HCT116 (cell line): ENCODE data around the gene CRIP1.

ENCODE experiments used
- POLR2AphosphoS5 ChIP-seq: IDR thresholded peaks from 2 replicates; pipeline ENCODE4 v1.6.1; 2011; ENCODE audit warnings: mild to moderate bottlenecking, low read depth, low read length, moderate library complexity
- RAD21 ChIP-seq: IDR thresholded peaks from 2 replicates; pipeline ENCODE4 v1.6.1; 2012; ENCODE audit warnings: low read depth, mild to moderate bottlenecking

GRCh38 chr14:105533391-105533790 is 46.7 kb downstream of the CRIP1 start:
- no peak for TF ChIP-seq RAD21
- no peak for TF ChIP-seq POLR2AphosphoS5
